K562 (cell line): ENCODE data around the gene CEBPA. TPM values are rescaled to one million over a fixed set of nuclear protein-coding genes. Genes with fewer than 3 reads are reported as not detected.

Experiments
- ATAC-seq: fragments of 200-7000 bp; cut with Tn5 transposase; 3 replicates; pipeline ENCODE4 v1.9.1; 2020; ENCODE audit warnings: moderate library complexity
- BruUV-seq: library from RNA; stranded (reverse); fragments of 400-500 nt; replicated peaks from 2 replicates; lab custom pipeline; 2021; lab: Mats Ljungman, UMichigan
- CTCF ChIA-PET: fragments of 300-600 bp; formaldehyde crosslinking; extraction: SDS; loops from one replicate; lab custom pipeline; 2021; ENCODE audit warnings: low intra/inter-chr PET ratio; lab: Yijun Ruan, JAX
- POLR2A ChIA-PET: fragments of 300-600, 350-650 bp; sonication (Branson Sonifier 250); formaldehyde crosslinking; extraction: SDS; loops from one replicate; lab custom pipeline; 2021; ENCODE audit warnings: antibody characterized with exemption, inconsistent platforms; lab: Yijun Ruan, JAX
- DNase-seq, 4 experiments: peaks; one replicate each; pipeline versions ENCODE4 v3.0.0 to v3.0.0-alpha.2; 2011 to 2018; ENCODE audit warnings: low spot score in 3 of 4, mixed read lengths in 3 of 4; ENCODE audit errors: extremely low read depth in 1 of 4
- FAIRE-seq: peaks from 2 replicates; lab custom pipeline; 2011; peaks lifted over from hg19 to GRCh38; lab: Jason Lieb, UNC
- H2AFZ ChIP-seq: 2 replicates; pipeline ENCODE4 v1.6.0; 2011; ENCODE audit warnings: low read depth, low read length, control low read depth, inconsistent platforms
- H3K27ac ChIP-seq: fragments of 200-600 bp; 3 replicates; pipeline ENCODE4 v1.8.0; 2011; ENCODE audit warnings: low read depth, mild to moderate bottlenecking, control low read depth, inconsistent platforms, low read length, moderate library complexity, mixed read lengths; ENCODE audit errors: extremely low read depth
- H3K27me3 ChIP-seq, 2 experiments: fragments of 300-600 bp in 1 of 2; 2 replicates in 1 of 2; 3 replicates in 1 of 2; pipeline versions ENCODE4 v1.6.0 to v1.8.0; 2011; ENCODE audit warnings: inconsistent platforms in 2 of 2, low read length in 2 of 2, mild to moderate bottlenecking in 1 of 2, mixed read lengths in 1 of 2, moderate library complexity in 1 of 2; ENCODE audit not compliant: control insufficient read depth in 2 of 2, insufficient read depth in 2 of 2
- H3K36me3 ChIP-seq: fragments of 300-600 bp; 3 replicates; pipeline ENCODE4 v1.8.0; 2011; ENCODE audit warnings: mild to moderate bottlenecking, low read length, inconsistent platforms; ENCODE audit not compliant: control insufficient read depth, insufficient read depth
- H3K4me1 ChIP-seq, 2 experiments: fragments of 200-600 bp in 1 of 2; replicated peaks in 1 of 2; 2 replicates in 1 of 2; 3 replicates in 1 of 2; pipeline versions ENCODE4 v1.5.1 to v1.8.0; 2011; ENCODE audit warnings: inconsistent platforms in 2 of 2, low read length in 2 of 2, mild to moderate bottlenecking in 1 of 2, mixed read lengths in 1 of 2, moderate library complexity in 1 of 2; ENCODE audit not compliant: control insufficient read depth in 2 of 2, insufficient read depth in 2 of 2
- H3K4me2 ChIP-seq: 2 replicates; pipeline ENCODE4 v1.6.1; 2011; ENCODE audit warnings: low read length, control low read depth, inconsistent platforms, mixed read lengths; ENCODE audit not compliant: insufficient read depth
- H3K4me3 ChIP-seq: fragments of 200-600 bp; sonication (generic), shearing (Covaris generic); 2 replicates; pipeline ENCODE4 v1.5.1; 2016; ENCODE audit warnings: control low read depth, inconsistent platforms
- H3K79me2 ChIP-seq: fragments of 200-600 bp; 3 replicates; pipeline ENCODE4 v1.8.0; 2011; ENCODE audit warnings: low read length, inconsistent platforms; ENCODE audit not compliant: control insufficient read depth, insufficient read depth
- H3K9ac ChIP-seq, 2 experiments: 2 replicates each; pipeline versions ENCODE4 v1.6.0 to v1.6.1; 2011; ENCODE audit warnings: low read depth in 2 of 2, low read length in 2 of 2, control low read depth in 1 of 2, inconsistent platforms in 1 of 2, mild to moderate bottlenecking in 1 of 2, mixed read lengths in 1 of 2; ENCODE audit not compliant: insufficient read depth in 1 of 2
- H3K9me1 ChIP-seq: one replicate; pipeline ENCODE4 v1.6.0; 2011; ENCODE audit warnings: inconsistent platforms, mild to moderate bottlenecking, low read length, moderate library complexity; ENCODE audit not compliant: control insufficient read depth, insufficient read depth
- H3K9me3 ChIP-seq: replicated peaks from 2 replicates; pipeline ENCODE4 v1.5.1; 2011; ENCODE audit warnings: low read depth, low read length, inconsistent platforms; ENCODE audit not compliant: control insufficient read depth, insufficient read depth
- H4K20me1 ChIP-seq: replicated peaks from 2 replicates; pipeline ENCODE4 v1.6.1; 2011; ENCODE audit warnings: low read length, inconsistent platforms, mixed read lengths; ENCODE audit not compliant: control insufficient read depth, insufficient read depth
- FIP1L1 ChIP-seq: fragments of 200-400 bp; formaldehyde crosslinking; IDR thresholded peaks from 2 replicates; pipeline ENCODE4 v1.6.1; 2018; ENCODE audit warnings: mild to moderate bottlenecking, low read depth, low read length; ENCODE audit not compliant: poor library complexity, severe bottlenecking
- LARP7 ChIP-seq: fragments of 450-650 bp; IDR thresholded peaks from 2 replicates; pipeline ENCODE4 v1.6.1; 2016
- RBBP5 ChIP-seq: fragments of 200-600 bp; sonication (generic); IDR thresholded peaks from 2 replicates; pipeline ENCODE4 v1.6.1; 2012; ENCODE audit warnings: borderline replicate concordance, mild to moderate bottlenecking, low read length, control low read depth, inconsistent platforms; ENCODE audit not compliant: insufficient read depth, poor library complexity, severe bottlenecking
- TAF1 ChIP-seq: IDR thresholded peaks from 2 replicates; pipeline ENCODE4 v1.6.1; 2011; ENCODE audit warnings: mild to moderate bottlenecking, low read length, moderate library complexity; ENCODE audit not compliant: insufficient read depth, control insufficient read depth, severe bottlenecking; ENCODE audit errors: extremely low read depth
- TCF7 ChIP-seq: sonication (generic); IDR thresholded peaks from 2 replicates; pipeline ENCODE4 v1.6.1; 2016; ENCODE audit warnings: antibody characterized with exemption, borderline replicate concordance
- ZNF140 ChIP-seq: fragments of 250-450 bp; sonication (Bioruptor Pico); IDR thresholded peaks from 2 replicates; pipeline ENCODE4 v1.8.0; 2021; ENCODE audit warnings: moderate library complexity, mild to moderate bottlenecking, inconsistent platforms
- ZNF57 ChIP-seq: fragments of 450-650 bp; formaldehyde crosslinking; IDR thresholded peaks from 2 replicates; pipeline ENCODE4 v1.4.0; 2020; ENCODE audit warnings: mild to moderate bottlenecking, moderate library complexity
- WGBS: fragments of 100-300 bp; shearing (Covaris generic); methylation state at CpG from one replicate; pipeline ENCODE4 v1.1.6; 2016; ENCODE audit warnings: low coverage, mixed read lengths; ENCODE audit not compliant: insufficient coverage; ENCODE audit errors: missing lambda C conversion rate; 5-methylcytosine and 5-hydroxymethylcytosine counted together
- in situ Hi-C: fragments of 300-500 bp; cut with MboI; formaldehyde crosslinking; loops from 4 replicates; pipeline ENCODE4 v1.15.0; 2018; ENCODE audit warnings: inconsistent platforms, mixed read lengths
- intact Hi-C: fragments of 100-400 bp; cut with micrococcal nuclease; formaldehyde crosslinking; loops from 2 replicates; pipeline ENCODE4 v1.14.2; 2022
- polyA plus RNA-seq, 8 experiments: library from polyadenylated mRNA; depleted of rRNA in 4 of 8; stranded (reverse) in 5 of 8; unstranded in 3 of 8; fragments of >200 nt; fragmentation: Nextera tagmentation in 2 of 8; fragmentation: Illumina TruSeq in 1 of 8; extraction: Ambion mirVana in 2 of 8; extraction: Trizol in 1 of 8; gene quantifications; 2 replicates each; pipeline versions ENCODE4 v1.2.1 to v1.2.3, GENCODE V29; 2011 to 2014; ENCODE audit warnings: inconsistent platforms in 1 of 8, missing spikeins in 1 of 8
- total RNA-seq, 7 experiments: library from RNA; depleted of rRNA in 6 of 7; stranded (reverse); fragments of >200 nt in 6 of 7; fragmentation: Illumina TruSeq in 2 of 7; extraction: Trizol in 2 of 7; gene quantifications; 2 replicates each; pipeline versions ENCODE4 v1.2.1 to v1.2.3, GENCODE V29; 2011 to 2021; ENCODE audit warnings: low replicate concordance in 1 of 7
- TF ChIP-seq, protein P1 (sequence below): fragments of 250-450 bp; sonication (Bioruptor Pico); IDR thresholded peaks from 2 replicates; pipeline ENCODE4 v1.5.1; 2021; ENCODE audit warnings: mild to moderate bottlenecking
- TF ChIP-seq, protein P2 (sequence below), 2 experiments: fragments of 250-450 bp in 1 of 2; fragments of 450-650 bp in 1 of 2; sonication (Bioruptor Pico) in 1 of 2; IDR thresholded peaks; 2 replicates each; pipeline versions ENCODE4 v1.6.1 to v1.8.0; 2016 to 2021; ENCODE audit warnings: mild to moderate bottlenecking in 2 of 2, moderate library complexity in 2 of 2, missing compliant biosample characterization in 1 of 2, missing genetic modification characterization in 1 of 2
- TF ChIP-seq, protein P3 (sequence below): sonication (generic); formaldehyde crosslinking; IDR thresholded peaks from 2 replicates; pipeline ENCODE4 v1.8.1; 2022; ENCODE audit warnings: missing genetic modification reagents
- TF ChIP-seq, protein P4 (sequence below): fragments of 200-800 bp; sonication (Bioruptor generic); IDR thresholded peaks from 2 replicates; pipeline ENCODE4 v1.6.1; 2017; ENCODE audit warnings: missing genetic modification characterization, missing compliant biosample characterization

Gene CEBPA
- total and polyA plus RNA-seq, 9 of the 15 experiments (the other 6 are each of a cell fraction or from before 2014, with no cell fraction given) = 0.03 to 0.59 (median 0.15) TPM; not detected in 2

DNA sequence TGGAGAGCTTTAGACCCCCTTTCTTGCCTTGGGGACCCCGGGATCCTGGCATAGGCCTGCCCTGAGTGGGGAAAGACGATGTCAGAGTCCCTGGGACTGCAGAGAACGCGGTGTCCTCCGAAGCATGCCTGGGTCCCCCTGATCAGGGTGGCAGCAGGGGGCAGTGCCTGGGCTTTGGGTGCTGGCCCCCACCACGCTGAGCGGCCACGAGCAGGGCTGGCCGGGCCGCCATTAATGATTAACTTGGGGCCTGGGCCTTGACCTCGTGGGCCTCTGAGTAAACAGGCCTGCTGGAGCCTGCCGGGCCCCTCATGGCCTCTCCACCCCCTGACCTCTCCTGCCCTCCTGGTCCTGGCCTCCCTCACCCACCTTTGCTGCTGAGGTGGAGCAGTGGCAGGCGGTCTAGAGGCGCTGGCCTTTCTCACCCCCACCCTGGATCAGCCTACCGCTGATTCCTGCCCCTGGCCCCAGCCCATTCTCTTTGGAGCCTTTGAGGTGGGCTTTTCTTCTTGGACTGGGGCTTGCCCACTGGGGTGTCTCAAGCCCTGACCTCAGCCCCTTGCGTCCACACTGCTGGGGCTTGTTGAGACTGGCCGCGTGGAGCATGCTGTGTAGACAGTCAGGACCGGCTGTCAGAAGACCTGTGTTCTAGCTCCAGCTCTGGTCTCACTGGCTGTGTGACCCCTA, 26.3 kb downstream of the CEBPA start (continued):
- TF ChIP-seq TAF1 = no peak

DNA sequence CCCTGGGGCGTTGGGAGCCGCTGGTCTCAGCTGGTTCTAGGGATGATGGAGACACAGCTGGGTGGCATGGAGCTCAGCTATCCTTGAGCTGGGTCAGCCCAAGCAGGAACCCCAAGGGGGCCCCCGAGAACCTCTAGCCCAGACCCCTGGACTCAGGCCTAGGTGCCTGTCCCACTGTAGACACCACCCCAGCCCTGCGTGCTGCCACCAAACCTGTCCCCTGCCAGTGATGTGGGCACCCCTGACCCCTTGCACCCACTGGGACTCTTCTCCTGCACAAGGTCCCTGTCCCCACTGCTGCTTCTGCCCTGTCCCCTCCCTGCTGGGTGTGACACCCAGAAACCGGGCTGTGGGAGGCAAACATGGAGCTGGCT, 26.8 kb downstream of the CEBPA start:
- in situ Hi-C loops (no loop called here), intact Hi-C loops (no loop called here)
- no peak overlapping the region for H3K27ac ChIP-seq
- H4K20me1 ChIP-seq = 0 out of 2 replicates have a peak, but pooled peaks cover 3% of the 10 kb centered on the region
- H3K4me2 ChIP-seq = no peak overlapping the region
- no peaks in the 10 kb centered on the region; the same call in 1 of the 2 replicates for H3K9me3 ChIP-seq
- FAIRE-seq = no peak
- peaks cover 6 to 64% of the 10 kb centered on the region in 2 experiments; a peak in 4 of 5 replicates for H3K27me3 ChIP-seq
- peaks cover under 1 to 21% of the 10 kb centered on the region in 2 experiments; a peak in 3 of 5 replicates for H3K4me1 ChIP-seq
- H3K36me3 ChIP-seq = no peaks in the 10 kb centered on the region
- ChIA-PET POLR2A (interaction anchor here (0.6 to 1.4 kb wide), 2 partner anchors 14 to 26 kb away, joined by 3 to 4 read pairs; no protein-coding TSS in a partner anchor), CTCF (no interaction called here)
- H3K9ac ChIP-seq = no peak overlapping the region; a peak in 1 of 4 replicates
- no peak for ATAC-seq
- WGBS = 0% methylated on average over 5 of the region's 5 CpGs
- no TSS peak for BruUV-seq
- no peak for DNase-seq
- no peaks in the 10 kb centered on the region for H3K79me2 ChIP-seq
- H3K9me1 ChIP-seq = no peaks in the 10 kb centered on the region
- H3K4me3 ChIP-seq = no peak overlapping the region
- no peak overlapping the region for H2AFZ ChIP-seq
- TF ChIP-seq FIP1L1 (no peak), RBBP5 (no peak), ZNF140 (CRISPR knock-in tag) (no peak), LARP7 (no peak), ZNF57 (no peak), TCF7 (no peak)
- TF ChIP-seq, protein P1, sequence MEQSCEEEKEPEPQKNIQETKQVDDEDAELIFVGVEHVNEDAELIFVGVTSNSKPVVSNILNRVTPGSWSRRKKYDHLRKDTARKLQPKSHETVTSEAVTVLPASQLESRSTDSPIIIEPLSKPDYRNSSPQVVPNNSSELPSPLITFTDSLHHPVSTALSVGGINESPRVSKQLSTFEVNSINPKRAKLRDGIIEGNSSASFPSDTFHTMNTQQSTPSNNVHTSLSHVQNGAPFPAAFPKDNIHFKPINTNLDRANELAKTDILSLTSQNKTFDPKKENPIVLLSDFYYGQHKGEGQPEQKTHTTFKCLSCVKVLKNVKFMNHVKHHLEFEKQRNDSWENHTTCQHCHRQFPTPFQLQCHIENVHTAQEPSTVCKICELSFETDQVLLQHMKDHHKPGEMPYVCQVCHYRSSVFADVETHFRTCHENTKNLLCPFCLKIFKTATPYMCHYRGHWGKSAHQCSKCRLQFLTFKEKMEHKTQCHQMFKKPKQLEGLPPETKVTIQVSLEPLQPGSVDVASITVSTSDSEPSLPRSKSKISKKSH (CRISPR knock-in tag) = no peak
- TF ChIP-seq, protein P2, sequence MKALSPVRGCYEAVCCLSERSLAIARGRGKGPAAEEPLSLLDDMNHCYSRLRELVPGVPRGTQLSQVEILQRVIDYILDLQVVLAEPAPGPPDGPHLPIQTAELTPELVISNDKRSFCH (CRISPR knock-in tag; IDR thresholded peaks at IDR 0.05) = no peak
- TF ChIP-seq, protein P2 (tag; IDR thresholded peaks at IDR 0.05) = no peak
- TF ChIP-seq, protein P3, sequence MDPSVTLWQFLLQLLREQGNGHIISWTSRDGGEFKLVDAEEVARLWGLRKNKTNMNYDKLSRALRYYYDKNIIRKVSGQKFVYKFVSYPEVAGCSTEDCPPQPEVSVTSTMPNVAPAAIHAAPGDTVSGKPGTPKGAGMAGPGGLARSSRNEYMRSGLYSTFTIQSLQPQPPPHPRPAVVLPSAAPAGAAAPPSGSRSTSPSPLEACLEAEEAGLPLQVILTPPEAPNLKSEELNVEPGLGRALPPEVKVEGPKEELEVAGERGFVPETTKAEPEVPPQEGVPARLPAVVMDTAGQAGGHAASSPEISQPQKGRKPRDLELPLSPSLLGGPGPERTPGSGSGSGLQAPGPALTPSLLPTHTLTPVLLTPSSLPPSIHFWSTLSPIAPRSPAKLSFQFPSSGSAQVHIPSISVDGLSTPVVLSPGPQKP (CRISPR knock-in tag) = no peak
- TF ChIP-seq, protein P4, sequence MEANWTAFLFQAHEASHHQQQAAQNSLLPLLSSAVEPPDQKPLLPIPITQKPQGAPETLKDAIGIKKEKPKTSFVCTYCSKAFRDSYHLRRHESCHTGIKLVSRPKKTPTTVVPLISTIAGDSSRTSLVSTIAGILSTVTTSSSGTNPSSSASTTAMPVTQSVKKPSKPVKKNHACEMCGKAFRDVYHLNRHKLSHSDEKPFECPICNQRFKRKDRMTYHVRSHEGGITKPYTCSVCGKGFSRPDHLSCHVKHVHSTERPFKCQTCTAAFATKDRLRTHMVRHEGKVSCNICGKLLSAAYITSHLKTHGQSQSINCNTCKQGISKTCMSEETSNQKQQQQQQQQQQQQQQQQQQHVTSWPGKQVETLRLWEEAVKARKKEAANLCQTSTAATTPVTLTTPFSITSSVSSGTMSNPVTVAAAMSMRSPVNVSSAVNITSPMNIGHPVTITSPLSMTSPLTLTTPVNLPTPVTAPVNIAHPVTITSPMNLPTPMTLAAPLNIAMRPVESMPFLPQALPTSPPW (CRISPR knock-in tag) = no peak
